ENCODE results near the gene DCC. TPM values are rescaled to one million over a fixed set of nuclear protein-coding genes. Genes with fewer than 3 reads are reported as not detected.

The DCC gene
- total and polyA plus RNA-seq, 2 experiments from 2014 or later: 0.53 to 0.73 TPM

- H3K4me2 ChIP-seq: no peak overlapping the region
- DNase-seq (ENCODE audit: low spot score) (peak; percentile 70), ATAC-seq (peak; percentile 78)
- H3K27ac ChIP-seq (ENCODE audit: low read depth): no peak overlapping the region
- no peak overlapping the region for H3K4me3 Mint-ChIP-seq
- no peaks in the 10 kb centered on the region for H3K36me3 ChIP-seq (ENCODE audit: insufficient read depth)
- H3K36me3 Mint-ChIP-seq (ENCODE audit: low read depth): no peaks in the 10 kb centered on the region
- H2AFZ ChIP-seq: 0 out of 2 replicates have a peak overlapping the region, but pooled peaks have one; percentile 3
- H4K20me1 ChIP-seq (replicated peaks; ENCODE audit: insufficient read depth): no peaks in the 10 kb centered on the region
- H3K27me3 Mint-ChIP-seq (ENCODE audit: insufficient read depth, low read depth, poor library complexity): no peaks in the 10 kb centered on the region
- H3K27ac Mint-ChIP-seq: no peak overlapping the region
- H3K27me3 ChIP-seq (ENCODE audit: insufficient read depth): no peaks in the 10 kb centered on the region
- H3K4me1 ChIP-seq (ENCODE audit: insufficient read depth): peaks cover 7% of the 10 kb centered on the region
- H3K4me1 Mint-ChIP-seq: peaks cover 10% of the 10 kb centered on the region
- H3K4me3 ChIP-seq: no peak overlapping the region
- no peaks in the 10 kb centered on the region for H3K79me2 ChIP-seq (replicated peaks; ENCODE audit: insufficient read depth)
- H3F3A ChIP-seq (replicated peaks; ENCODE audit: low read depth): no peaks in the 10 kb centered on the region
- no peaks in the 10 kb centered on the region for H3K9me2 ChIP-seq (ENCODE audit: insufficient read depth)
- TF ChIP-seq CTCF (conservative IDR thresholded peaks at IDR 0.05; ENCODE audit: low read depth in 2 of 2) (peak; percentile 74 to 82), ETS1 (IDR thresholded peaks at IDR 0.05) (no peak)
- no peaks in the 10 kb centered on the region for H3K9me3 Mint-ChIP-seq
Observed at GRCh38 chr18:53380063-53380639, 1040.2 kb downstream of the DCC start.

GRCh38 chr18:53382870-53383269 is 1042.9 kb downstream of the DCC start:
- H3K27me3 ChIP-seq (ENCODE audit: insufficient read depth): no peaks in the 10 kb centered on the region
- H3K27me3 Mint-ChIP-seq (ENCODE audit: insufficient read depth, low read depth, poor library complexity): no peaks in the 10 kb centered on the region
- TF ChIP-seq EZH2 (IDR thresholded peaks at IDR 0.05; ENCODE audit: low read depth, unreplicated experiment) (no peak), POLR2AphosphoS5 (IDR thresholded peaks at IDR 0.05; ENCODE audit: low read depth) (no peak), CREB1 (CRISPR knock-in tag; IDR thresholded peaks at IDR 0.05; ENCODE audit: low read depth) (no peak), STAT1 (IDR thresholded peaks at IDR 0.05; ENCODE audit: unreplicated experiment) (no peak), JUNB (IDR thresholded peaks at IDR 0.05; ENCODE audit: unreplicated experiment) (no peak), ZNF114 (CRISPR knock-in tag; IDR thresholded peaks at IDR 0.05) (no peak), ETS1 (IDR thresholded peaks at IDR 0.05) (no peak), ZNF331 (CRISPR knock-in tag; IDR thresholded peaks at IDR 0.05; ENCODE audit: low read depth) (no peak), NANOG (IDR thresholded peaks at IDR 0.05; ENCODE audit: borderline replicate concordance) (no peak), REST (IDR thresholded peaks at IDR 0.05; ENCODE audit: unreplicated experiment) (no peak)

More at GRCh38 chr18:53382870-53383269, 1042.9 kb downstream of the DCC start:
- Mint-ChIP-seq H3K27ac (no peak overlapping the region), H3K36me3 (ENCODE audit: low read depth) (no peaks in the 10 kb centered on the region), H3K4me3 (no peak overlapping the region), H3K9me3 (no peaks in the 10 kb centered on the region), H3K4me1 (no peaks in the 10 kb centered on the region)
- no peaks in the 10 kb centered on the region for H3K4me1 ChIP-seq (ENCODE audit: insufficient read depth)
- H3K4me2 ChIP-seq: no peak overlapping the region
- ATAC-seq (no peak), DNase-seq (ENCODE audit: low spot score) (no peak)
- no peak overlapping the region for H2AFZ ChIP-seq
- no peaks in the 10 kb centered on the region for H4K20me1 ChIP-seq (replicated peaks; ENCODE audit: insufficient read depth)
- H3K36me3 ChIP-seq (ENCODE audit: insufficient read depth): no peaks in the 10 kb centered on the region
- H3K4me3 ChIP-seq: no peak overlapping the region
- no peaks in the 10 kb centered on the region for H3K9me2 ChIP-seq (ENCODE audit: insufficient read depth)
- H3K27ac ChIP-seq (ENCODE audit: low read depth): no peak overlapping the region
- no peaks in the 10 kb centered on the region for H3K79me2 ChIP-seq (replicated peaks; ENCODE audit: insufficient read depth)
- no peaks in the 10 kb centered on the region for H3F3A ChIP-seq (replicated peaks; ENCODE audit: low read depth)

Measured in GM23338 (cell line).